Activated naive CD8-positive, alpha-beta T cell treated with anti-CD3 and anti-CD28 coated beads, Interleukin-2, amount 50 U/mL, for 16 hours (primary cell): ENCODE results near the gene METTL16.
"Not testable (repeated sequence)": the region's sequence is repeated elsewhere in the genome, so short reads cannot be mapped to it uniquely, and the experiment has no call there.

ENCODE experiments used
- DNase-seq: peaks from one replicate; pipeline ENCODE4 v3.0.0-alpha.2; 2020; ENCODE audit warnings: low read depth, low spot score

The METTL16 gene

GRCh38 chr17:2503627-2504026 is 8.1 kb downstream of the METTL16 start:
- DNase-seq: no peak

DNA sequence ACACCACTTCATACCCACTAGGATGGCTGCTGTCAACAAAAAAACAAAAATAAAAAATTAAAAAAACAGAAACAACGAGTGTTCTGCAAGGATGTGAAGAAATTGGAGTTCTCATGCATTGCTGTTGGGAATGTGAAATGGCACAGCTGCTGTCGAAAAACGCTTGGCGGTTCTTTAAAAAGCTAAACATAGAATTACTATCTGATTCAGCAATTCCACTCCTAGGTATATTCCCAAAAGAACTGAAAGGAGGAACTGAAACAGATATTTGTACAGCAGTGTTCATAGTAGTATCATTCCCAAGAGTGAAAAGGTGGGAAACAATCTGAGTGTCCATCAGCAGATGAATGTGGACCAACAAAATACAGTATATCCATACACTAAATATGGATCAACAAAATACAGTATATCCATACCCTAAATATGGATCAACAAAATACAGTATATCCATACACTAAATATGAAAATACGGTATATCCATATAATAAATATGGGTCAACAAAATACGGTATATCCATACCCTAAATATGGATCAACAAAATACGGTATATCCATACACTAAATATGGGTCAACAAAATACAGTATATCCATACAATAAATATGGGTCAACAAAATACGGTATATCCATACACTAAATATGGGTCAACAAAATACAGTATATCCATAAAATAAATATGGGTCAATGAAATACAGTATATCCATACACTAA is 8.7 kb downstream of the METTL16 start:
- DNase-seq: no peak

DNA sequence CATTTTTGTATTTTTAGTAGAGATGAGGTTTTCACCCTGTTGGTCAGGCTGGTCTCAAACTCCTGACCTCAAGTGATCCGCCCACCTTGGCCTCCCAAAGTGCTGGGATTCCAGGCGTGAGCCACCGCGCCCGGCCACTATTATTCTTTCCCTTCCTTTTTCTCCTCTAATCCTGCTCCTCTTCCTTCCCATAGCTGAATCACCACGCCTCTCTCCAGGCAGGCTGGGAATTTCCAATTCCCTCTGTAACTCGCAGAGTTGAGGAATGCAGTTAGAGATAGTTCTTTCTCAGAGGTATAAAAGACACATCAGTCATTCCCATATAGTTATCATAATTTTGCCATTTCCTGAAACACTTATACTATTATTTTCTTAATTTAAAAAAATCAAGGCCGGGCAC is 11.2 kb downstream of the METTL16 start:
- DNase-seq: no peak

- DNase-seq: not testable (repeated sequence)
These were observed 22.4 kb downstream of the METTL16 start for GRCh38 chr17:2489286-2489685.

DNA sequence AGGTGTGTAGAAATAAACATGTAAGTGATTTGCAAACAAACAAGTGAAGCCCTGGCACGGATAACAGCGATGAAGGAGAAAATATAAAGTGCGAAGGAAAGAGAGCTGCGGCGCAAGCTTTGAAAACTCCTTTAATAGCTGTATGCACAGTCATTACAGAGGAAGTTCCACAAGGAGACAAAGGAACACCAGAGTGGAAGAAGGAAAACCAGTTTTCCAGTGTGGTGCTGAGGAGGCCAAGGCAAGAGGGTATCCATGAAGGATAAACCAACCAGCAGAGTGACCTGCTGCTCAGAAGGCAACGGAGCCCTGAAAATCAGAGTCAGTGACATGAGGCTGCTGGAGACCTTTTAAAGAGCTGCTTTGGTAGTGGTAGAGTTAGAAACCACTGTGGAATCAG is 24.4 kb downstream of the METTL16 start:
- DNase-seq: no peak

DNA sequence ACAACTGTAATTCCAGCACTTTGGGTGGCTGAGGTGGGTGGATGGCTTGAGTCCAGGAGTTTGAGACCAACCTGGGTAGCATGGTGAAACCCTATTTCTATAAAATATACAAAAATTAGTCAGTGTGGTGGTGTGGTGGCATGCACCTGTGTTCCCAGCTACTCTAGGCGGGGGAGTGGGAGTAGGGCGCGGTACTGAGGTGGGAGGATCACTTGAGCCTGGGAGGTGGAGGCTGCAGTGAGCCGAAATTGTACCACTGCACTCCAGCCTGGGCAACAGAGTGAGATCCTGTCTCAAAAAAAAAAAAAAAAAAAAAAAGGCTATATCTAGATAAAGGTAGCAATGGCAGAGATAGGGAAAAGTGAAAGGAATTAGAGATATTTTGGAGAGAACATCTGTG is 25.0 kb downstream of the METTL16 start:
- not testable (repeated sequence) for DNase-seq

- no peak for DNase-seq
These were observed 25.7 kb downstream of the METTL16 start for GRCh38 chr17:2485970-2486369.

GRCh38 chr17:2485543-2485942 is 26.1 kb downstream of the METTL16 start:
- DNase-seq: no peak

DNA sequence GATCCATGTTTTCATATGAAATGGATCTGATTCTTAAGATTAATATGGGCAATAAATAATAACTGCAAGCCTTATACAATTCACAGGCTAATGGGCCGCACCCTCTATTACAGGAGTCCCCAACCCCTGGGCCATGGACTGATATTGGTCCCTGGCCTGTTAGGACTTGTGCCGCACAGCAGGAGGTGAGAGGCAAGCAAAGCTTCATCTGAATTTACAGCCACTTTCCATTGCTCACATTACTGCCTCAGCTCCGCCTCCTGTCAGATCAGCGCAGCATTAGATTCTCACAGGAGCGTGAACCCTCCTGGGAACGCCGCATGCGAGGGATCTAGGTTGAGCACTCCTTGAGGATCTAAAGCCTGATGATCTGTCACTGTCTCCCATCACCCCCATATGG is 26.8 kb downstream of the METTL16 start:
- DNase-seq: no peak

- DNase-seq: no peak
These were observed 28.6 kb downstream of the METTL16 start for GRCh38 chr17:2483084-2483483.

GRCh38 chr17:2482218-2482617 is 29.5 kb downstream of the METTL16 start:
- DNase-seq: no peak

GRCh38 chr17:2481760-2482159 is 29.9 kb downstream of the METTL16 start:
- no peak for DNase-seq

GRCh38 chr17:2478458-2478857 is 33.2 kb downstream of the METTL16 start:
- no peak for DNase-seq

DNA sequence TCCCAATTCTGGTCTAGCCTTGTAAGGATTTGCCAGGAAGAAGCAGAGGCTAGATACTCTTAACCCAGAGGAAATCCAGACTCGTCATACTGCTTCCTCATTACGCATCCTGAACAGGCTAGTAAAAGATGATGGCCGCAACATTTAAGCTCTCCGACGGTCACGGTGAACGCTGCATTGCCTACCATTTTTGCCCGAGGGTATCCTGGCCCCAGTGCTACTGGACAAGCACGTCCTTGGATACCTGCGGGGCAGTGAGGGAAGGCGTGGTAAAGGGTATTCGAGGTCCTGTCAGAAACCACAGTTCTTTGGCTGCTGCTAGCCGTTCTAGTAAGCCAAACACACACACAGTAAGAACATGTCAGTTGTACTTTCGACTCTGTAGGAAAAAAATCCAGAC is 36.6 kb downstream of the METTL16 start:
- DNase-seq: no peak

- DNase-seq: no peak
These were observed 37.3 kb downstream of the METTL16 start for GRCh38 chr17:2474371-2474770.

GRCh38 chr17:2468270-2468669 is 43.4 kb downstream of the METTL16 start:
- no peak for DNase-seq

DNA sequence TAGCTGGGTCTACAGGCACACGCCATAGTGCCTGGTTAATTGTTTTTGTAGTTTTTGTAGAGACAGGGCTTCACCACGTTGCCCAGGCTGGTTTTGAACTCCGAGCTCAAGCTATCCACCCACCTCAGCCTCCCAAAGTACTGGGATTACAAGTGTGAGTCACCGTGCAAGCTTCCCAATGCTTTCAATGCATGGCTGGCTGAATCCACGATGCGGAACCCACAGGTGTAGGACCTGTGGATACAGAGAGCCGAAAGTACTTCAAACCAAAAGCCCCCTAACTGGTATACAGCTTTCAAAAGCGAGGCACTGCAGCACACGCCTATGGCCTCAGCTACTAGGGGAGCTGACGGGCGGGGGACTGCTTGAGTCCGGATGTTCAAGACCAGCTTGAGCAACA is 44.8 kb downstream of the METTL16 start:
- no peak for DNase-seq

DNA sequence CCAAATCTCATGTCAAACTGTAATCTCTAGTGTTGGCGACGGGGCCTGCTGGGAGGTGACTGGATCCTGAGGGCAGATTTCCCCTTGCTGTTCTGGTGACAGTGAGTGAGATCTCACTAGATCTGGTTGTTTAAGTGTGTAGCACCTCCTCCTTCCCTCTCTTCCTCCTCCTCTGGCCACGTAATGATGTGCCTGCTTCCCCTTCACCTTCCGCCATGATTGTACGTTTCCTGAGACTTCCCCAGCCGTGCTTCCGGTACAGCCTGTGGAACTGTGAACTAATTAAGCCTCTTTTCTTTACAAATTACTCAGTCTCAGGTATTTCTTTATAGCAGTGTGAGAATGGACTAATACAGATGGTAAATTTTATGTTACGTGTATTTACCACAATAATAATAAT is 49.2 kb downstream of the METTL16 start:
- DNase-seq: no peak

- DNase-seq: no peak
These were observed 51.8 kb downstream of the METTL16 start for GRCh38 chr17:2459917-2460271.

GRCh38 chr17:2457913-2458312 is 53.8 kb downstream of the METTL16 start:
- DNase-seq: no peak

DNA sequence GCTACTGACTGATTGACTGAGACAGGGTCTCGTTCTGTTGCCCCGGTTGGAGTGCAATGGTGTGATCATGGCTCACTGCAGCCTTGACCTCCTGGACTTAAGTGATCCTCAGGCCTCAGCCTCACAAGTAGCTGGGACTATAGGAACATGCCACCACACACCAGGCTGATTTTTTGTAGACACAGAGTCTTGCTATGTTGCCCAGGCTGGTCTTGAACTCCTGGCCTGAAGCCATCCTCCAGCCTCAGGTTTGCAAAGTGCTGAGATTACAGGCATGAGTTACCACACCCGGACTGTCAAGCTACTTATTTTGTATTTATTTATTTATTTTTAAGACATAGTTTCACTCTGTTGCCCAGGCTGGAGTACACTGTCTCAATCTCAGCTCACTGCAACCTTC is 55.2 kb downstream of the METTL16 start:
- DNase-seq: no peak

DNA sequence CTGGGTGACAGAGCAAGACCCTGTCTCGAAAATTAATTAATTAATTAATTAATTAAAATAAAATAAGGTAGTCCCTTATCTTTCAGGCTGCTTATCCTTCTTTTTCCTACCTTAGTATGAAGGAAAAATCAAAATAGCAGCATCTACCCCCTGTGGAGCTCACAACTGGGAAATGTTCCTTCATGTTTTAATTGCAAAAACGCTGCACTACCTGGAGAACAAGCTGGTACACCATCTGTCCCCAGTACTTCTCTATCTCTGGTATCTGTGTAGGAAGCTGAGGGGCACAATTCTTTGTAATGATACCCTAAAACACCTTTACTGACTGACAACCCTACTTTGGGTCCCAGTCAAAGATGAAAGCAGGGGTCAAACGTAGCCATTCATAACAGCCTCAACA is 55.7 kb downstream of the METTL16 start:
- no peak for DNase-seq

DNA sequence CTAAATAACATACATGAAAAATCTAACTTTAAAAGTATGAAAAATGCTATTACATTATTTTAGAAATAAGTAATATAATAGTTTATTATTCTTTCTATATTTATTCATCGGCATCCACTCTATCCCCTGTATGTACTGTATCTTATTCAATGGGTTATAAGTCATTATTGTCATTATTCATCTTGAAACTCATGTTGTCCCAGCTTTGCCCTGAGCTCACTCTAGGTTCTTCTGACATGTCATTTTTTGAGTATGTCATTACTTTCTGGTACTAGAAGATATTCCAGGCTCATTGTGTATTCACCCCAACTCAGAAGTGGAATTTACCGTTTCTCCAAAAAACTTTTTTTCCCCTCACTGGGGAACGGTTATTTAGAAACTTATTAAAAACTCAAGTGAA is 57.8 kb downstream of the METTL16 start:
- no peak for DNase-seq

- no peak for DNase-seq
These were observed 58.4 kb downstream of the METTL16 start for GRCh38 chr17:2453325-2453724.
